HG03139 (cell line): ENCODE measurements around the gene MMAB.
"Not testable (repeated sequence)": the region's sequence is repeated elsewhere in the genome, so short reads cannot be mapped to it uniquely, and the experiment has no call there.

ENCODE experiments used
- ATAC-seq: cut with Tn5 transposase; IDR thresholded peaks from one replicate; pipeline ENCODE4 v1.9.1; 2021; ENCODE audit not compliant: unreplicated experiment

MMAB gene

GRCh38 chr12:109604132-109604585 lies 30.9 kb upstream of the MMAB start:
- no peak for ATAC-seq

- ATAC-seq: not testable (repeated sequence)
Observed at GRCh38 chr12:109602132-109602531, 28.8 kb upstream of the MMAB start.

GRCh38 chr12:109601557-109601956 lies 28.3 kb upstream of the MMAB start:
- ATAC-seq: no peak

- ATAC-seq: no peak
Observed at GRCh38 chr12:109600995-109601394, 27.7 kb upstream of the MMAB start.

- no peak for ATAC-seq
Observed at GRCh38 chr12:109600481-109600880, 27.2 kb upstream of the MMAB start.

GRCh38 chr12:109599087-109599486 lies 25.8 kb upstream of the MMAB start:
- no peak for ATAC-seq

GRCh38 chr12:109598428-109598854 lies 25.1 kb upstream of the MMAB start:
- no peak for ATAC-seq

GRCh38 chr12:109597795-109598427 lies 24.6 kb upstream of the MMAB start:
- ATAC-seq: no peak

GRCh38 chr12:109597414-109597794 lies 24.1 kb upstream of the MMAB start:
- ATAC-seq: no peak

GRCh38 chr12:109596418-109597244 lies 23.3 kb upstream of the MMAB start:
- no peak for ATAC-seq

GRCh38 chr12:109595321-109595902 lies 22.1 kb upstream of the MMAB start:
- ATAC-seq: no peak

- no peak for ATAC-seq
Observed at GRCh38 chr12:109594556-109595317, 21.4 kb upstream of the MMAB start.

GRCh38 chr12:109592905-109593272 lies 19.6 kb upstream of the MMAB start:
- ATAC-seq: no peak

GRCh38 chr12:109592195-109592904 lies 19.0 kb upstream of the MMAB start:
- ATAC-seq: no peak

- no peak for ATAC-seq
Observed at GRCh38 chr12:109591041-109591440, 17.7 kb upstream of the MMAB start.

- ATAC-seq: no peak
Observed at GRCh38 chr12:109590566-109590965, 17.3 kb upstream of the MMAB start.

- no peak for ATAC-seq
Observed at GRCh38 chr12:109589691-109590245, 16.5 kb upstream of the MMAB start.

GRCh38 chr12:109589240-109589590 lies 15.9 kb upstream of the MMAB start:
- no peak for ATAC-seq

GRCh38 chr12:109588461-109589239 lies 15.3 kb upstream of the MMAB start:
- ATAC-seq: no peak

- ATAC-seq: no peak
Observed at GRCh38 chr12:109587921-109588320, 14.6 kb upstream of the MMAB start.
